HG02973 (cell line): ENCODE results near the gene ADGRA3.
"Not testable (repeated sequence)": the region's sequence is repeated elsewhere in the genome, so short reads cannot be mapped to it uniquely, and the experiment has no call there.

Experiments
- ATAC-seq: cut with Tn5 transposase; IDR thresholded peaks from one replicate; pipeline ENCODE4 v1.9.1; 2021; ENCODE audit warnings: moderate library complexity; ENCODE audit not compliant: unreplicated experiment

ADGRA3 gene

DNA sequence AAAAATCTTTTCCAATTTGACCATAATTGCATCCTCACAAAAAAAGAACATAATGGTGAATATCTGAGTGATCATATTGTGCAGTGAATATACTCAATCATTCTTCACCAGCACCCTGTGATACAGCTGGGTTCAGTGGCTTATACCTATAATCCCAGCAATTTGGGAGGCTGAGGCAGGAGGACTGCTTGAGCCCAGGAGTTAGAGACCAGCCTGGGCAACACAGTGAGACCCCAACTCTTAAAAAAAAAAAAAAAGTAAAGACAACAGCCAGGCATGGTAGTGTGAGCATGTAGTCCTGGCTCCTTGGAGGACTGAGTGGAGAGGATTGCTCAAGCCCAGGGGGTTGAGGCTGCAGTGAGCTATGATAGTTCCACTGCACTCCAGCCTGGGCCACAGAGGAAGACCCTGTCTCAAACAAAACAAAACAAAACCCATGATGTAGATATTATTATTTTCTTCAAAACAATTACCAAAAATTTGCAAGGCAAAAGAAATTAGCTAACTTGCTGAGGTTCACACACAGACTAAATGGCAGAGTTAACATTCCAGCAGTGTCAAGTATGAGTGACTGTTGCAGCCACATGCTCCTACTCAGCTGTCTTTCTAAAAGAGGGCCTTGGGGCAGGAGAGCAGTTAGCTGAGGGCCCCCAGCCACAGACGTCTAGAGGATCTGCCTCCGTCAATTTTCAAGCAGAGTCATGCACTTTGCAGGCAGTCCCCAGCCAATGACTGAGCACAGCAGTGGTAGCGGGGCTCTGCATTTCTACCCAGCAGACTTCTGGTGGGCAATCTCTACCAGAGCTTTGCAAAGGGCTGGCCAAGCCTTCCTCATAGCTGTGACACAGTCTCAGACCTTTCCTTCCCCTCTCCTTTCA is 33.4 kb downstream of the ADGRA3 start:
- no peak for ATAC-seq

DNA sequence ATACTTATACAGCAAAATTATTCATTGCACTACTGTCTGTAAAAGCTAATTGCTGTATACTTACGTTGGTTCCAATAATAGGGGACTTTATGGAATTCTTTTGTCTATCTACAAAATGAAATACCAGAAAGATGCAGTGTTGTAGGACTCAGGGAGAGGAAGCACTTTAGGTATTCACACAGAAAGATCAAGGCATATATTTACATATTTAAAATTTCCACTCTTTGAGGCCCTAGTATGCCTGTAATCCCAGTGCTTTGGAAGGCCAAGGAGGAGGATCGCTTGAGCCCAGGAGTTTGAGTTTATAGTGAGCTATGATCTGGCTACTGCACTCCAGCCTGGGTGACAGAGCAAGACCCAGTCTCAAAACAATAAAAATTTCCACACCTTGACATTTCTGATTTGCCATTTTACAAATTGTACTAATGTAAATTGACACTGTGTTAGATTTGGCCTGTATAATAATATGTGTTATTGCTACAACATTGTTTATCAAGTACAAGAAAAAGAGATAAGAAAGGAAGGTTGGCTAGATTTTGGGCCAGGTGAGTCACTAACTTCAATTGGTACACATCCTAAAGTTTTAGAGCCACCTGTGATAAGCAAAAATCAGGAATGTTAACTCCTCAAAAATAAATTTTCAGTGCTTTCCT is 35.1 kb downstream of the ADGRA3 start:
- ATAC-seq = no peak

DNA sequence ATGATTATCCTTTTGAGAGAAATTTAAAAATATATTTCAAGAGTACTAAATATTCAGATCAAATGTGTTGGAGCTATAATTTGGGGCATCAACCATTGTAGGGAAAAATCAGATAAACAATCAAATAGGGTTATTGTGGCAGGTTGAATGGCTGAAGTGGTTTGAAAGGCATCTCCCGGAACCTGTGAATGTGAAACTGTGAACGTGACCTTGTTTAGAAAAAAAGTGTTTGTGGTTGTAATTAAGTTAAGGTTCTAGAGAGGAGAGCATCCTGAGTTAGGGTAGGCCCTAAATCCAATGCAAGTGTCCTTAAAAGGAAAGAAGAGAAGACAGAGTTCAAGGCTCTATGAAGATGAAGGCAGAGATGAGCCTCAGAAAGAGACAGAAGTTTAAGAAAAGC is 37.4 kb downstream of the ADGRA3 start:
- ATAC-seq = no peak

DNA sequence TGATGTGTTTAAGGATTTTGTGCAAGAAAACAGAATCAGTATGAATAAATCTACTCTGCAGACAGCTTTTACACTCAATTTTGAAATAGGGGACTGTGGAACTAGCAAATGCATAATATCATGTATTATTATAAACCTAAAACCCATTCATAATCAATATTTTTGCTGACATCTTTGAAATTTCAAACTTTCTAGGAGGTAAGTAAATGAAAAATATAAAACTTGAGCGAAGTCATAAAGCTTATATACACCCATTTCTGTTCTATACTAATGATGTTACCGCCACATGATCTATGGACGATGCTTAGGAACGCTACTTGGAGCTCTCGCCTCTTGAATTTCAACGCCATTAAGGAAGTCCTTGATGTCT is 38.1 kb downstream of the ADGRA3 start:
- no peak for ATAC-seq

DNA sequence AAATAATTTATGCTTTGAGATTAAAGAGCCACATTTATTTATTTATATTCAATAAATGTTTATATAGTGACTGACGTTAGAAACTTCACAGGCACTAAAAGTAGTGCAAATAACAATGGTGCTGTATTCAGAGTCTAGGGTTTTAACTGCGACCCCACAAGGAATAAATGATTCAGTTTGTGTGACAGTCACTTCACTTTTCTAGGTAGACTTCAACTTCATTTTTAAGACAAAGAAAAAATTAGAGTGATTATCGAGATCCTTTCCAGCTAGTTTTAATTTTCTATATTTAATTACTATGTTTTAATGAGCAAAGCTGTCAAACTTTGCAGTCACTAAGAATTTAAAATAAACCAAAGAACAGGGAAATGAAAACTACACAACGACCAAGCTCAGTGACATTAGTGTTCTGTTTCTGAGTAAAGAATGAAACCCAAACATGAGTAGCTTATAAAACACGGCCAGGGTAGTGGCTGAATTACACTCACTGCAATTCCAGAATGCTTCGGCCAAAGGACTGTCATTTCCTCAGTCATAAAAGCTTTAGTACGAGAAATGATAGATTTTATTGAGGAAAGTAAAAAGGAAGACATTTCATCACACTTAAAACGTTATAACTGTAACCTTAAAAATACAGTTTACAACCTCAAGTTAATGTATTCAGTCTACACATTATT is 38.6 kb downstream of the ADGRA3 start:
- ATAC-seq = no peak

DNA sequence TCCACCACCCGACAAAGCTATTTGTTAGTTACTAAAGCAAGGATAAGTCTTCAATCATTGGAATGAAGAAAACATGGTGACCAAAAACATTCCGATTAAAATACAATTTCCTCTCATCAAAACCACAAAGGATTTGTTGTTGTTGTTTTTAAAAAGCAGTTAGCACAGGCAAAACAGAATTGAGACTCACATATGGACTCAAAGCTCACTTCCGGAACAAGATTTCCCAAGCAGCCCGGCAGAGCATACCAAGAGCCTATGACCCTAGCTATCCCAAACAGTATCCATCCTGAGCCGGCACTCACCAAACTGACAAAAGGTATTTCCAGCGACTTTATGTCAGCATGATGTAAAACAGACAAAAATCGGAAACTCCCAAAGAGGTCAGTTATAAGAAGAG is 39.9 kb downstream of the ADGRA3 start:
- no peak for ATAC-seq

DNA sequence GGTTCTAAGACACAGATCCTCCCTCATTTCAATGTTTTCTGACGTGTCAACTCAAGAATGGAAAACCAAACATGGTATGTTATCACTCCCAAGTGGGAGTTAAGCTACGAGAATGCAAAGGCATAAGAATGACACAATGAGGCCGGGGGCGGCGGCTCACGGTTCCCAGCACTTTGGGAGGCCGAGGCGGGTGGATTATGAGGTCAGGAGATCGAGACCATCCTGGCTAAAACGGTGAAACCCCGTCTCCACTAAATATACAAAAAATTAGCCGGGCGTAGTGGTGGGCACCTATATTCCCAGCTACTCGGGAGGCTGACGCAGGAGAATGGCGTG is 40.6 kb downstream of the ADGRA3 start:
- ATAC-seq = not testable (repeated sequence)

DNA sequence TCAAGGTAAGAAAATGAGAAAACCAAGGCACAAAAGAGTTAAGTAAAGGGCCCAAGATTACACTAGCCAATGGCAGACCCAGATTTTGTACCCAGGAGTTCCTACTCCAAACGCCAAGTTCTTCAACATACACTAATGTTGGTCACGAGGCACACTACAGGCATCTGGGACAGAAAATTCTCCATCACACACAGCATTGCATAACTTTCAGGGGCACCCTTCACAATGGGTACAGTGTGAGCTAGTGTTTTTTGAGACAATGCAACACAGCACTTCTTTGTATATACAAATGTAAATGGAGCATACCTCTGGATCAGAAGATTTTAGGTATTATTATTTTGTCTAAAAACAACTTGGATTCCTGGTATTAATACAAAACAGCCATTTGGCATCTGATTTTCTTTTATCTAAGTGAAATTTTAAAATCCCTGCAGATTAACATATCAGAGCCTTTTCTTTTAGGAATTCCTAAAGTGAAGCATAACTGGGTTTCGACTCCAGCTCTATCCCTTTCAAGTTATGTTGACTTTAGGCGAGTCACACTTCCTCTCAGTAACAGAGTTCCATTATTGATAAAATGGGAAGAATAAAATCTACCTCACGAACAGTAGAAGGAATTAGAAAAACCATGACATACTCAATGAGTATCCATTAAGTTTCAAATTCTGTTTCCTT is 41.1 kb downstream of the ADGRA3 start:
- ATAC-seq = no peak

DNA sequence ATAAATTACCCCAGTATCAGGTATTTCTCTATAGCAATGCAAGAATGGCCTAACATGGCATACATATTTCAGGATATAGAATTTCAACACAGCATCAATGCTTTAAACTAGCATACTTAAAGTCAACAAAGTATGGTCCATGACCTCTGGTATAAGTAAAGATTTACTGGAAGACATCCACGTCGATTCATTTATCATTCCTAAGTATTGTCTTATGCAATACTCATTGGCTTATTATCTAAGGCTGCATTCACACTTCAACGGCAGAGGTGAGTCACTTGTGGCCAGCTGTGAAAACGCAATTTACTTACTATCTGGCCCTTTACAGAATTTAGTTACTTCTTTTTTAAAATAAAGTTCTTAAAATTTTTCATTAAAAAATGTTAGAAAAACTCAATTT is 42.6 kb downstream of the ADGRA3 start:
- ATAC-seq = no peak

DNA sequence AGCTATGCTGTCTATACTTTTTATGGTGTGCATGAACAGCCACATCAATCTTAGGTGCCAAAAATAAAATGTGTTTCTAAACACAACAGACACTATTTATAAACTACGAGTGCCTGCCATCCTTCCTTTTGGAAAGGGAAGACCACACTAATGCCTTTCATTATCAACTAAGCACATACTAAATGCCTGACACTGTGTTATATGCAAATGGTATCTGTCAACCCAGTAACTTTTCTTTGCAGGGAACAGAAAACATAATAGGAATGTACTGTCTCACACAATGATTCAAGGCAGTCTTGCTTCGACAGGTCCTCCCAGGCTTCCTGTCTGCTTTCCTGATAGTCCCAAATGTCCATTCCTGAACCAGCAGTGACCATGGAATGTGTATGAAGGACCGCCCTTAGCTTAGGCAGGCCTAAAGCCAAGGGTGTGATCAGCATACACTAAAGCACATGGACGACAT is 43.8 kb downstream of the ADGRA3 start:
- ATAC-seq = no peak

DNA sequence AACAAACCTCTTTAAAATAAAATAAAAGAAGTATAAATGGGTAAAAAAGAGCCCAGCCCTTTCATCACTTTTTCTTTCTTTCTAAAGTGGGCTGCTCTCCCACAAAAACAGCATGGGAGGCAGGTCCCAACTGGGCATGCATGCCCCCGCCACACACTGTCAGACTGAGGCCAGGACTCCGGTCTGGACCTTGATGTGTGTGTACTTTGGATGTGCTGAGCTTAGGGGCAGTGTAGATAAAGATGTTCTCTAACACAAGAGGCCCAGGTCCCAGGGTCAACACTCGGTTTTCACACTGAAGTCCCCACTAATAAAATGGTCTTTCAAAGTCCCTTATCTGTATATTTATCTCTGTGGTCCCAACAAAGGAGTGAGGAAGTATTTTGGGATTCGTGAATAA is 44.4 kb downstream of the ADGRA3 start:
- ATAC-seq = no peak

DNA sequence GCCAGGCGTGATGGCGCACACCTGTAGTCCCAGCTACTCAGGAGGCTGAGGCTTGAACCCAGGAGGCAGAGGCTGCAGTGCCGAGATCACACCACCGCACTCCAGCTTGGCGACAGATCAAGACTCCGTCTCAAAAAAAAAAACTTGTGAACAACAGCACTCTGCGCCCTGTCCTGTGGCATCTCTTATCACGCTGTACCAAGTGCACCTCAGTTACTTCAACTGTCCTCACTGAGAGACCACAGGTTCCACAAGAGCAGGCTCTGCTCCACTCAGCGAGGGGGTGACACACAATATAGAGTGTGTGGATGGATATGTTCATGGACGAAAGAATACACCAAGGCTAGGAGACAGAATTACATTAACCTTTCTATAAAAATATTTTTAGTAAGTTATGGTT is 49.3 kb downstream of the ADGRA3 start:
- no peak for ATAC-seq

DNA sequence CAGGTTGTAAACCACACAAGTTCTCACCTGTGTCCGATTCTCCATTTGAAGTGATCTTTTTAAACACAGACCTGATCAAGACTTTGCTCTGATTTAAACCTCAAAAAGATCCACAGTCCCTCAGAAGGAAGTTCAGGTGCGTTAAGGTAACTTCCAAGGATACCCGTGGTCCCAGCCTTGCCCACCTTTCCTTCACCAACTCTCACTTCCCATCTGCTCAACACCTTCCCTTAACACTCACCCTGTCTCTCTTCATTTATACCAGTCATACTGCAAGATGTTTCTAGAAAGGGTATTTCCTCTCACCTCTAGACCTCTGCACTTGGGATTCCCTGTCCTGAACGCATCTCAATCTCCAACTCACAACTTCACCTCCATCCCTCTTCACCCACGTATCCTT is 49.9 kb downstream of the ADGRA3 start:
- ATAC-seq = no peak

DNA sequence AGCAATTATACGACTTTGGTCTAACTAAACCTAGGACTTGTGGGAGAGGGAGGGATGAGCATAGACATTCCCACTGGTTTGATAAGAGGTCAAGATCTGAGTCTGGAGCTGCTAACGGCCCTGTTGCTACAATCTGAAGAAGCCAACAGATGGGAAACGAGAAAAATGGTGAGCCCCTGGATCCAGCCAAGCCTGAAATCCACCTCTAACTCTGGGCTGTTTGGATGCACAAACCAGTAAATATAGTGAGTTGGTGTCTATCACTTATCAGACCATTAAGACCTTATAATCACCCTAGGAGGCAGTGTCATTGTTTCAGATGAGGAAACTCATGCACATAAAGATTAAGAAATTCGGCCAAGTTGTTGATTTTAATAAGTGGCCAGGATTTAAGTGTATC is 50.5 kb downstream of the ADGRA3 start:
- ATAC-seq = no peak

DNA sequence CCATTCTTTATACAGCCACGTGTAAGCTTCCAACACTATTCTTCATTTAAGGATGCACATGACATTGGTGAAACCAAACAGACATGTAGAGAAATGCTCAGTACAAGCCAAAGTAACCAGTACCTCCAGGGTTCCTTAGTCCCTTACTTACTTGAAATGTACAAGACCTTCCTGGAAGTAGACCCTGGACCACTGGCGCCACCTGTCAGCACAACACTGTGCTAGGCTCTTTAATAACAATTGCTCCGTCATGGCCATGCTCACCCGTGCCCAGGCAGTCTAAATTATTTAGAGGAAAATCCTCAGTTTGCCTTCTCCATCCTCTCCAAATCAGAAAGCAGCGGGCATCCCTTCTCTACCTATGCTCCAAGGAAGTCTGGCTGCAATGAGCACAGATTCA is 52.7 kb downstream of the ADGRA3 start:
- no peak for ATAC-seq

DNA sequence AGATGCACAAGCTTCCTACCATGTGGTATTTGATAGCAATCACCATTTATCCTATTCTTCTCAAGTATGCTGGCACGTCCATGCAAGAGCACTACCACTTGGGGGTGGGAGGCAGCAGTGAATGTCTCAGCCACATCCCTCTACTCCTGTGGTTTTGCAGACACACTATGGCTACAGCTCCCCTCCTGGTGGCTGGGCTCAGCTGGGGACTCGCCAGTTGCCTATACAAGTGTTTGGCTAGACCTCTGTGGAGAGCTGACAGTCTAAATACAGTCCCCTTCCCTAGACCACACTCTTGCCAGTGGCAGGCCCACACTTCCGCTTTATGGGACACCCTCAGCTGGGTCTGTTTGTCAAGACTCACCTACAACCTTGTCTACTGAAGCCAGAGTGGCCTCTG is 53.2 kb downstream of the ADGRA3 start:
- no peak for ATAC-seq

DNA sequence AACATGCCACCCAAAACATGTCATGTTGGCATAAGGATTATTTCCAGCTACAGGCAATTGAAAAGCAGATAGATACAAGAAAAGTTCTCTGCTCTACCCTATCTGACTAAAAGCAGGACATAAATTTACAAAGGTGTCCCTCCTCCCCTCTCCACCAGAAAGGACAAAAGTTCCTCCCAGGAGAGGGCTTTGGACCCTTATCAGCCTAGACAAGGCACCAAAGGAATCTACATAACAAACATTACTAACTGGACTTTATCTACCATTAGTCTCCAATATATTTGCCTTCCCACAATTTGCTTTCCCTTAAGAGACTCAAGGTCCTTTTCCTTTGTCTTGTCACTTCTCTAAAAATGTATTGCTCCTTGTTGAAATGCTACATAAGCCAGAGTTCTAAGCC is 55.6 kb downstream of the ADGRA3 start:
- ATAC-seq = no peak

DNA sequence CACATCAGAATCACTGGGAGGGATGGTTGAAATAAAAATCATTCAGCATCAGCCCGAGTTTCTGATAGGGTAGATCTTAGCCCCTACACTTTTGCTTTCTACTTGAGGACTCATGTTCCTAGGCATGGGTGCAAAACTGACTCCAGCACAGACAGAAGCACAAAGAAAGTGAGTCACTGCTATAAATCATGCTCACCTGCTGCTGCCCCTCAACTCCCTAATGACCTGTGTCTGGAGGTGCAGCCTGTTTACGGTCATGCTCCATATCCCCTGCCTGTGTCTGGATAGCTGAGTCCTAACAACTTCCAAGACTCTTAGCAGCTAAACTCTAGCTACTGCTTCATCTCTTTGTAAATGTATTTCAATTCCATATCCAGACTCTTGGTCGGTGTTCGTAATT is 57.8 kb downstream of the ADGRA3 start:
- ATAC-seq = no peak

DNA sequence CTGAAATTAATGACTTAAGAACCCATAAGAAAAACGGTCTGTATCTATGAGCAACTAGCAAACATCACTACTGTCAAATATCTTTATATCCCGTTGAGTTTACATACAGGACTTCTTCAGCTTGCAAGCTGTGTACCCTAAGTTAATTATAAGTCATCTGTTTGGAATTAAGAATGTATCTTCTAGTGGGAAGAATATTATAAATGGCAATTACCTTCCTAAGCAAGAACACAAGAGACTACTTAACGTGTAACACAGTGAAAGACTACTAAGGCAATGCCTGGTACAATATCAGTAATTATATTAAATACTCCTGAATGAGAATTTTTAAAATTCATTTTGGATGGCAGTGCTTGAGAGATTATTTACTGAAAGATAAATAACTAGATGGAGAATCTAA is 58.5 kb downstream of the ADGRA3 start:
- ATAC-seq = no peak

DNA sequence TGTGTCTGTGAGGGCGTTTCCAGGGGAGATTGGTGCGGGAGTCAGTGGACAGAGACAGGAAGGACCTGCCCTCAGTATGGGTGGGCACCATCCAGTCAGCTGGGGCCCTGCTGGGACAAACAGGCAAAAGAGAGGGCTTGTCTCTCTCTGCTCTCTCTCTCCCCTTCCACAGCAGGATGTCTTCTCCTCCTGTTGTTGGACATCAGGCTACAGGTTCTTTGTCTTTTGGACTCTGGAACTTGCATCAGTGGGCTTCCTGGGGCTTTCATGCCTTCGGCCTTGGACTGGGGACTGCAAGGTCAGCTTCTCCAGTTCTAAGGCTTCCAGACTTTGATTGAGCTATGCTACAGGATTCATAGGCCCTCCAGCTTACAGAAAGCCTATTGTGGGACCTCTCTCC is 59.6 kb downstream of the ADGRA3 start:
- no peak for ATAC-seq

DNA sequence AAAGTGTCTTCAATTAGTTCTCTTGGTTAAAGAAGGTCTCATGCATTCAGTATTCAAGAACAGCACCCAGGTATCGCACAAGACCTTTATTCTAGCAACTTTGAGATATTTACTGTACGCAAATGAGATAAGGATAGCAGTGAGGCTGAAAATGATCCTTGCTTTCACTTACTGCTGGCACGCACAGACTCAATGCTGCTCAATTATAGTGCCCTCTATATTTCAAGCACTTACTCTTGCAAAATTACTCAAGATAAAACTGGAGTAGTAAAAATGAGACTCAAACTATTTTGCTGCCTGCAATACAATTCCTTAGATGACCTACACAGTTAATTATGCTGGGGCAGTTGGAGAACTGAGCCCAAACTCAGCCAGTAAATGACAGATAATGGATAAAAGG is 60.9 kb downstream of the ADGRA3 start:
- no peak for ATAC-seq
